Testis (tissue), 3 donors: Measurements from ENCODE around the gene SLC13A4. TPM values are rescaled to one million over a fixed set of nuclear protein-coding genes. Genes with fewer than 3 reads are reported as not detected.
"Not testable (repeated sequence)": the region's sequence is repeated elsewhere in the genome, so short reads cannot be mapped to it uniquely, and the experiment has no call there.

ENCODE experiments used
- DNase-seq: peaks from one replicate; pipeline ENCODE4 v3.0.0-alpha.2; 2019
- H3K27ac ChIP-seq, 2 donors: fragments of 200-600 bp; sonication (generic); one replicate each; pipeline ENCODE4 v1.5.1; 2019
- H3K27me3 ChIP-seq: fragments of 200-600 bp; sonication (generic); one replicate; pipeline ENCODE4 v1.5.1; 2019
- H3K36me3 ChIP-seq: fragments of 200-600 bp; sonication (generic); one replicate; pipeline ENCODE4 v1.5.1; 2017; ENCODE audit warnings: low read depth; ENCODE audit errors: missing control alignments
- H3K4me1 ChIP-seq: fragments of 200-600 bp; sonication (generic); one replicate; pipeline ENCODE4 v1.5.1; 2019
- H3K4me3 ChIP-seq, 2 donors: fragments of 200-600 bp; sonication (generic); one replicate each; pipeline ENCODE4 v1.5.1; 2017 to 2019
- H3K9me3 ChIP-seq: fragments of 200-600 bp; sonication (generic); one replicate; pipeline ENCODE4 v1.5.1; 2017
- POLR2A ChIP-seq: fragments of 450-650 bp; IDR thresholded peaks from one replicate; pipeline ENCODE4 v1.6.1; 2017; ENCODE audit warnings: antibody characterized with exemption, mild to moderate bottlenecking, moderate library complexity
- WGBS, 2 donors: methylation state at CpG; one replicate each; pipeline ENCODE4 v1.1.5; 2018; 5-methylcytosine and 5-hydroxymethylcytosine counted together
- intact Hi-C: fragments of 100-400 bp; cut with DNase I; formaldehyde crosslinking; loops from one replicate; pipeline ENCODE4 v1.15.1; 2023; ENCODE audit warnings: low total_unique reads
- polyA plus RNA-seq: library from polyadenylated mRNA; stranded (reverse); fragments of 350-450 nt; fragmentation: Illumina TruSeq; extraction: RNeasy Lipid Tissue Mini Kit (QIAGEN cat#74804); gene quantifications from one replicate; pipeline ENCODE4 v1.2.3, GENCODE V29; 2014; ENCODE audit warnings: low read depth, low replicate concordance; ENCODE audit not compliant: insufficient read depth
- total RNA-seq, 2 donors: library from RNA; depleted of rRNA; stranded (reverse); fragments of >200 nt; gene quantifications; one replicate each; pipeline ENCODE4 v1.2.3, GENCODE V29; 2016
- TF ChIP-seq, protein P1 (sequence below), 3 experiments: fragments of 450-650 bp in 2 of 3; fragments of 200-600 bp in 1 of 3; sonication (generic) in 1 of 3; IDR thresholded peaks; one replicate each; pipeline ENCODE4 v1.5.1; 2016 to 2019; ENCODE audit warnings: antibody characterized with exemption in 3 of 3, mild to moderate bottlenecking in 2 of 3, moderate library complexity in 1 of 3

The SLC13A4 gene
- total and polyA plus RNA-seq, 3 donors from 2014 or later, result 19.0 to 34.6 (median 33.0) TPM

DNA sequence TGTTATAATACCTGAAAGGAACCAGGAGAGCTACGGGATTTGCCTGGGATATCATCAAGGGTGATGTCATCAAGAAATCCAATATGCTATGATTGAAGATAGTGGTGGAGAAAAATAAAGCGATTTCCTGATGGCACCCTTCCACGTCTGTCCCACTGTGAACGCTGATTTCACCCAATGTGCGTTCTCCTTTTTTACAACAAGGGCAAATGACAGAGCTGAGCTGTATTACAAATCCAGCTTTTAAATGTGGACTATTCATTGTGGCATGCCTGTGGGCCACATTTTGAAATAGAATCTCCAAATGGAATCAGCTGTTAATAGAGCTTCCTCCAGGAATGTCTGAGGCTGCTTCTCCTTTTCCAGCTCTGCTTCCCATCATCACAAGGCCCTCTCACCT, 23.3 kb downstream of the SLC13A4 start:
- intact Hi-C loops, result no loop called here
- 74 to 84% methylated on average over 5 of the region's 5 CpGs for WGBS, 2 donors

DNA sequence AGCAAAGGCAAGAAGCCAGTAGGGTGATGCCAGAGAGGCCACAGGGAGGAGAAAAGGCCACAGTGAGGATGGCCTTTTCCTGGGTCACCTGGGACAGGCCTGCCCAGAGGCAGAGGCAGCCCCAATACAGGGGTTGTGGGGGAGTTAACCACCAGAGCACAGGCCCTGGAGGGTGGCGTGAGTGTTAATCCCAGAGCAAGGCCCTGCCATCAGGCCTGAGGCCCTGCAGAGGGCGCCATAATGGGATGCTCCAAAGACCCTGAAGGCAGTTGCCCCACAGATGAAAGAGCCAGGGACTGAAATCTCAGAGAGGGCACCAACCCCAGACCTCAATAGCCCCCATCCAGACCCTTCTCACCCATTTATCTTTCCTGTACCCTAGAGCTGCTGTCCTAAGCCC, 23.9 kb downstream of the SLC13A4 start:
- no peak for TF ChIP-seq POLR2A
- TF ChIP-seq, protein P1, sequence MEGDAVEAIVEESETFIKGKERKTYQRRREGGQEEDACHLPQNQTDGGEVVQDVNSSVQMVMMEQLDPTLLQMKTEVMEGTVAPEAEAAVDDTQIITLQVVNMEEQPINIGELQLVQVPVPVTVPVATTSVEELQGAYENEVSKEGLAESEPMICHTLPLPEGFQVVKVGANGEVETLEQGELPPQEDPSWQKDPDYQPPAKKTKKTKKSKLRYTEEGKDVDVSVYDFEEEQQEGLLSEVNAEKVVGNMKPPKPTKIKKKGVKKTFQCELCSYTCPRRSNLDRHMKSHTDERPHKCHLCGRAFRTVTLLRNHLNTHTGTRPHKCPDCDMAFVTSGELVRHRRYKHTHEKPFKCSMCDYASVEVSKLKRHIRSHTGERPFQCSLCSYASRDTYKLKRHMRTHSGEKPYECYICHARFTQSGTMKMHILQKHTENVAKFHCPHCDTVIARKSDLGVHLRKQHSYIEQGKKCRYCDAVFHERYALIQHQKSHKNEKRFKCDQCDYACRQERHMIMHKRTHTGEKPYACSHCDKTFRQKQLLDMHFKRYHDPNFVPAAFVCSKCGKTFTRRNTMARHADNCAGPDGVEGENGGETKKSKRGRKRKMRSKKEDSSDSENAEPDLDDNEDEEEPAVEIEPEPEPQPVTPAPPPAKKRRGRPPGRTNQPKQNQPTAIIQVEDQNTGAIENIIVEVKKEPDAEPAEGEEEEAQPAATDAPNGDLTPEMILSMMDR (IDR thresholded peaks at IDR 0.05), result peak in 1 of 3 experiments; percentile 14
- Histone ChIP-seq H3K4me1 (no peaks in the 10 kb centered on the region), H3K9me3 (no peaks in the 10 kb centered on the region), H3K27me3 (no peaks in the 10 kb centered on the region), H3K36me3 (no peaks in the 10 kb centered on the region), H3K27ac (no peak overlapping the region), H3K4me3 (no peak overlapping the region)
- WGBS, 2 donors, result 60 to 73% methylated on average over 1 to 2 of the region's 2 CpGs
- intact Hi-C loops, result no loop called here
- DNase-seq, result peak; percentile 34

More for the DNA sequence above, 23.3 kb downstream of the SLC13A4 start:
- Histone ChIP-seq H3K9me3 (no peaks in the 10 kb centered on the region), H3K4me1 (no peaks in the 10 kb centered on the region), H3K36me3 (no peaks in the 10 kb centered on the region), H3K4me3 (no peak overlapping the region), H3K27ac (no peak overlapping the region), H3K27me3 (no peaks in the 10 kb centered on the region)
- no peak for DNase-seq
- no peak for TF ChIP-seq POLR2A
- TF ChIP-seq, protein P1 (IDR thresholded peaks at IDR 0.05), result no peak

DNA sequence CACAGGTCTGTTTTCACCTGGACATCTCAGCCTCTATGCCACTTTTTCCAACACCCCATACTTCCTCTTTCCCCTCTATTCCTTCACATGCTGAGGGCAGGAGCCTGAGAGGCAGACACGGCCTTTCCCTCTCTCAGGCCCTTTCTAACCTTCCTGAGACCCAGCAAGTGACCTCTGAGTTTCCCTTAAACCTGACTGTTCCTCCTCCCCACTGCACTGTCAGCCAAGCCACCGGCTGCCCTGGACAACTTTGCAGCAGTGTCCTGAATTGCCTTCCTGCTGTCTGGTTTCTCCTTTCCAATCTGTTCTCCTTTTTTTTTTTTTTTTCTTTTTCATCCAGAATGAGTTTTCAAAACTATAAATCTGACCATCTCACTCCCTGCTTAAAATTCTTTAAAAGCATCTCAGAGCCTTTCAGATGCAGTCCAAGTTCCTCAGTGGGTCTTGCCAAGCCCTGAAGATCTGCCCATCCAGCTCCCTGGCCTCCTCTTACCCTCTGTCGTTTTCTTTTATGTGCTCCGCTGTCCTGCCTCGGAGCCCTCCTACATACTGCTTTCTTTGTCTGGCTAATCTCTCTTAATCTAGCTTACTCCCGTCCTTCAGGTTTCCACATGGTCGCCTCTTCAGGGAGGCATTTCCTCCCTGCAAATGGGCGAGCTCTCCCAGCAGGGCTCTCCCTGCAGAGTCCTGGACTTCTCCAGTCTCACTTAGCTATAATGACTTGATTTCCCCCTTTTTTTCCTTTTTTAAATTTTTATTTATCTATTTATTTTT, 30.5 kb downstream of the SLC13A4 start:
- Histone ChIP-seq H3K4me3 (no peak overlapping the region), H3K9me3 (no peaks in the 10 kb centered on the region), H3K27me3 (no peaks in the 10 kb centered on the region), H3K36me3 (no peaks in the 10 kb centered on the region), H3K4me1 (peaks cover 18% of the 10 kb centered on the region), H3K27ac (peak overlapping the region in 1 of 2 donors; percentile 59)
- intact Hi-C loops, result no loop called here
- TF ChIP-seq, protein P1 (IDR thresholded peaks at IDR 0.05), result no peak
- no peak for TF ChIP-seq POLR2A
- peak; percentile 68 for DNase-seq
- WGBS, 2 donors, result 21 to 30% methylated on average over 8 of the region's 8 CpGs

DNA sequence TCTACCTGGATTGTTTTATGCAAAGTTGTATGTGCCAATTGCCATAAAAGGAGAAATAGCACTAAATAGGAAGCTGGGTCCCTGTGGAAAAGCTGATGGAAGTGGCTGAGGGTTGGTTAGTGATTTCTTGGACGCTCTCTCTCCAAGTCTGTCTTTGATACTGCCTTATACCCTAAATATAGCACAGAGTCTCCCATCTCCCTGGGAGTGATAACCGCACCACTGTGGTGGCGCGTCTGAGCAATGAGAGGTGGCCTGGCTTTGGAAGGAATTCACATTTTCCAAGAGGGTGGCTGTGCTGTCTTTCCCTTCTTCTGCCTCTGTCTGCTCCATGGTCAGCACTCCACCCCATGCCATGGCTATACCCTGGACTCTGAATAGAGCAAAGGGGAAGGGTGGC, 34.4 kb downstream of the SLC13A4 start:
- intact Hi-C loops, result no loop called here
- H3K27me3 ChIP-seq, result no peaks in the 10 kb centered on the region
- WGBS, 2 donors, result 83 to 91% methylated on average over 3 to 4 of the region's 4 CpGs
- no peak overlapping the region for H3K27ac ChIP-seq
- no peaks in the 10 kb centered on the region for H3K9me3 ChIP-seq
- no peak overlapping the region for H3K4me3 ChIP-seq
- peaks cover 18% of the 10 kb centered on the region for H3K4me1 ChIP-seq
- no peak for DNase-seq
- no peaks in the 10 kb centered on the region for H3K36me3 ChIP-seq
- no peak for TF ChIP-seq POLR2A

DNA sequence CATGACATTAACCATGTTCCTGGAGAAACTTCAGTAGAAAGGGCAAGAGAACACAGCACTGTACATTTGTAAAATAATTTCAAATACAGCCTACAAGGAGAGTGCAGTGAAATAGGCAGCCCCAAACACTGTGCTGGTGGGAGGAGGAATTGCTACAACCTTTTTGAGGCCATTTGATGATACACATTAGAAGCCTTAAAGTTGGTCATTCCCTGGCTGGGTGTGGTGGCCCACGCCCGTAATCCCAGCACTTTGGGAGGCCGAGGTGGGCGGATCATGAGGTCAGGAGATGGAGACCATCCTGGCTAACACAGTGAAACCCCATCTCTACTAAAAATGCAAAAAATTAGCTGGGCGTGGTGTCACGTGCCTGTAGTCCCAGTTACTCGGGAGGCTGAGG, 35.4 kb downstream of the SLC13A4 start:
- H3K27ac ChIP-seq, intact Hi-C loops, H3K27me3 ChIP-seq, H3K4me3 ChIP-seq, H3K36me3 ChIP-seq, DNase-seq, H3K9me3 ChIP-seq: not testable (repeated sequence)
- WGBS, 2 donors, result 88 to 96% methylated on average over 7 of the region's 7 CpGs
- H3K4me1 ChIP-seq, result peaks cover 18% of the 10 kb centered on the region

DNA sequence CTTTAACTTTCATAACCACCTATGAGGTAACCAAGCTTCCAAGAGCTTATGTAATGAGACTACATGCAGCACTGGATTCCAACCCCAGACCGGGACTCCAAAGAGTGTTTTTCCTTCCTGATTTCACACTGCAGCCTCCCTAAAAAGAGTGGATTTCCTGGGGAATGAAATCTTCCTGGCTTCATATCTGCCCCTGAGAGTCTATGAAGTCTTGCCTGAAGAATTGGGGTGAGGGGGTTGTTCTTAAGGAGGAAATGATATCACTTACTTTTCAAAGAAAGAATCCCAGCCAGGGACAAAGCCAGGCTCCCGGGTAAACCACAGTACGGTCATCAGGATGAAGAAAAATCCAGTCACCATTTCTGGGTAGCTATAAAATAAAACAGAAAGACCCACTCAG, 35.9 kb downstream of the SLC13A4 start:
- no peak for DNase-seq
- intact Hi-C loops, result no loop called here

More for the DNA sequence above, 35.9 kb downstream of the SLC13A4 start:
- no peak overlapping the region for H3K4me3 ChIP-seq
- 59 to 75% methylated on average over 3 of the region's 3 CpGs for WGBS, 2 donors
- no peaks in the 10 kb centered on the region for H3K36me3 ChIP-seq
- TF ChIP-seq POLR2A, result no peak
- TF ChIP-seq, protein P1 (IDR thresholded peaks at IDR 0.05), result no peak
- H3K27me3 ChIP-seq, result no peaks in the 10 kb centered on the region
- H3K4me1 ChIP-seq, result peaks cover 16% of the 10 kb centered on the region
- H3K9me3 ChIP-seq, result no peaks in the 10 kb centered on the region
- no peak overlapping the region for H3K27ac ChIP-seq
